H9 (cell line): ENCODE data around the gene SRPX. TPM values are rescaled to one million over a fixed set of nuclear protein-coding genes. Genes with fewer than 3 reads are reported as not detected.

Experiments used
- DNase-seq: peaks from one replicate; pipeline ENCODE4 v3.0.0-alpha.2; 2017
- H2AFZ ChIP-seq: one replicate; pipeline ENCODE4 v1.6.1; 2013; ENCODE audit warnings: mild to moderate bottlenecking, low read length, control low read depth, moderate library complexity
- H2AK5ac ChIP-seq: 2 replicates; pipeline ENCODE4 v1.6.1; 2013; ENCODE audit warnings: low read length, control low read depth, mixed read lengths; ENCODE audit not compliant: insufficient read length
- H2BK120ac ChIP-seq: one replicate; pipeline ENCODE4 v1.6.1; 2013; ENCODE audit warnings: low read depth, mild to moderate bottlenecking, low read length, control low read depth, inconsistent platforms; ENCODE audit not compliant: poor library complexity, severe bottlenecking
- H2BK12ac ChIP-seq: 2 replicates; pipeline ENCODE4 v1.6.1; 2013; ENCODE audit warnings: low read length, control low read depth, mixed read lengths, low read depth; ENCODE audit not compliant: insufficient read length
- H2BK15ac ChIP-seq: 2 replicates; pipeline ENCODE4 v1.6.1; 2013; ENCODE audit warnings: low read depth, low read length, control low read depth
- H2BK20ac ChIP-seq: one replicate; pipeline ENCODE4 v1.6.1; 2013; ENCODE audit warnings: low read depth, mild to moderate bottlenecking, low read length, control low read depth, inconsistent platforms; ENCODE audit not compliant: poor library complexity, severe bottlenecking
- H2BK5ac ChIP-seq: 2 replicates; pipeline ENCODE4 v1.6.1; 2013; ENCODE audit warnings: low read length, control low read depth, mixed read lengths; ENCODE audit not compliant: insufficient read length
- H3K14ac ChIP-seq: 2 replicates; pipeline ENCODE4 v1.6.1; 2013; ENCODE audit warnings: low read length, control low read depth; ENCODE audit not compliant: insufficient read depth
- H3K18ac ChIP-seq: 2 replicates; pipeline ENCODE4 v1.6.1; 2013; ENCODE audit warnings: low read depth, mild to moderate bottlenecking, mixed read lengths, low read length, control low read depth; ENCODE audit not compliant: insufficient read length
- H3K23ac ChIP-seq: 2 replicates; pipeline ENCODE4 v1.6.1; 2013; ENCODE audit warnings: low read length, control low read depth, mixed read lengths, low read depth; ENCODE audit not compliant: insufficient read length
- H3K23me2 ChIP-seq: 2 replicates; pipeline ENCODE4 v1.6.1; 2013; ENCODE audit warnings: low read depth, mild to moderate bottlenecking, mixed read lengths, low read length, control low read depth; ENCODE audit not compliant: insufficient read length, poor library complexity, severe bottlenecking
- H3K27ac ChIP-seq: 2 replicates; pipeline ENCODE4 v1.5.1; 2013; ENCODE audit warnings: low read length, control low read depth, mixed read lengths, low read depth; ENCODE audit not compliant: insufficient read length
- H3K27me3 ChIP-seq: 2 replicates; pipeline ENCODE4 v1.6.1; 2013; ENCODE audit warnings: low read length, control low read depth, inconsistent platforms; ENCODE audit not compliant: insufficient read depth
- H3K4ac ChIP-seq: 2 replicates; pipeline ENCODE4 v1.6.1; 2013; ENCODE audit warnings: low read depth, mild to moderate bottlenecking, control low read depth, inconsistent platforms, low read length, moderate library complexity
- H3K4me1 ChIP-seq: 2 replicates; pipeline ENCODE4 v1.6.1; 2013; ENCODE audit warnings: low read length, control low read depth, inconsistent platforms; ENCODE audit not compliant: insufficient read depth
- H3K4me2 ChIP-seq: 2 replicates; pipeline ENCODE4 v1.6.1; 2013; ENCODE audit warnings: low read length, control low read depth, mixed read lengths; ENCODE audit not compliant: insufficient read length, insufficient read depth
- H3K56ac ChIP-seq: 2 replicates; pipeline ENCODE4 v1.6.1; 2013; ENCODE audit warnings: low read depth, mild to moderate bottlenecking, mixed read lengths, low read length, control low read depth; ENCODE audit not compliant: insufficient read length
- H3K79me1 ChIP-seq: 2 replicates; pipeline ENCODE4 v1.6.1; 2013; ENCODE audit warnings: low read depth, mild to moderate bottlenecking, moderate library complexity, low read length, control low read depth, inconsistent platforms; ENCODE audit not compliant: insufficient read depth, poor library complexity, severe bottlenecking
- H3K79me2 ChIP-seq: 2 replicates; pipeline ENCODE4 v1.6.1; 2013; ENCODE audit warnings: low read length, control low read depth, inconsistent platforms; ENCODE audit not compliant: insufficient read depth
- H3K9ac ChIP-seq: 2 replicates; pipeline ENCODE4 v1.6.1; 2013; ENCODE audit warnings: low read length, control low read depth, mixed read lengths; ENCODE audit not compliant: insufficient read length; ENCODE audit errors: extremely low read depth
- H3K9me3 ChIP-seq: one replicate; pipeline ENCODE4 v1.6.1; 2013; ENCODE audit warnings: low read depth, low read length, inconsistent platforms; ENCODE audit not compliant: control insufficient read depth
- H3T11ph ChIP-seq: one replicate; pipeline ENCODE4 v1.6.1; 2013; ENCODE audit warnings: mild to moderate bottlenecking, low read length, control low read depth, inconsistent platforms
- H4K20me1 ChIP-seq: one replicate; pipeline ENCODE4 v1.6.1; 2013; ENCODE audit not compliant: control insufficient read depth, insufficient read length, insufficient read depth
- H4K5ac ChIP-seq: 2 replicates; pipeline ENCODE4 v1.6.1; 2013; ENCODE audit warnings: low read depth, mild to moderate bottlenecking, mixed read lengths, low read length, control low read depth; ENCODE audit not compliant: insufficient read length
- H4K8ac ChIP-seq: replicated peaks from 2 replicates; pipeline ENCODE4 v1.6.1; 2013; ENCODE audit warnings: low read length, control low read depth, mixed read lengths, low read depth; ENCODE audit not compliant: insufficient read length
- H4K91ac ChIP-seq: 2 replicates; pipeline ENCODE4 v1.6.1; 2013; ENCODE audit warnings: low read depth, mild to moderate bottlenecking, moderate library complexity, mixed read lengths, low read length, control low read depth; ENCODE audit not compliant: insufficient read length
- H3K27ac Mint-ChIP-seq, 3 experiments: 2 replicates in 2 of 3; 3 replicates in 1 of 3; pipeline ENCODE4 v1.8.0; 2020 to 2021; ENCODE audit warnings: mixed read lengths in 3 of 3, mild to moderate bottlenecking in 1 of 3, moderate library complexity in 1 of 3
- H3K27me3 Mint-ChIP-seq: 2 replicates; pipeline ENCODE4 v1.8.0; 2021; ENCODE audit warnings: low read depth, mild to moderate bottlenecking, moderate library complexity, mixed read lengths
- H3K36me3 Mint-ChIP-seq, 3 experiments: 2 replicates in 2 of 3; 3 replicates in 1 of 3; pipeline ENCODE4 v1.8.0; 2020 to 2021; ENCODE audit warnings: low read depth in 3 of 3, mixed read lengths in 3 of 3; ENCODE audit not compliant: insufficient read depth in 1 of 3
- H3K4me1 Mint-ChIP-seq, 2 experiments: 2 replicates each; pipeline ENCODE4 v1.8.0; 2020; ENCODE audit warnings: mixed read lengths in 2 of 2
- H3K4me3 Mint-ChIP-seq, 2 experiments: 2 replicates in 1 of 2; 3 replicates in 1 of 2; pipeline ENCODE4 v1.8.0; 2020 to 2021; ENCODE audit warnings: mild to moderate bottlenecking in 2 of 2, mixed read lengths in 2 of 2, moderate library complexity in 1 of 2
- H3K9me3 Mint-ChIP-seq, 2 experiments: 2 replicates in 1 of 2; 3 replicates in 1 of 2; pipeline ENCODE4 v1.8.0; 2020; ENCODE audit warnings: mild to moderate bottlenecking in 2 of 2, mixed read lengths in 2 of 2, moderate library complexity in 1 of 2
- WGBS: extraction: QIAGEN DNeasy Blood & Tissue Kit; methylation state at CpG from one replicate; pipeline ENCODE4 v1.1.7; 2013; ENCODE audit warnings: missing lambda C conversion rate, low lambda C conversion rate, mixed read lengths; ENCODE audit not compliant: insufficient read length; ENCODE audit errors: extremely low coverage; 5-methylcytosine and 5-hydroxymethylcytosine counted together
- total RNA-seq: library from RNA; stranded (reverse); gene quantifications from 2 replicates; pipeline ENCODE4 v1.2.1, GENCODE V29; 2021
- TF ChIP-seq, protein P1 (sequence below): fragments of 200-600 bp; sonication (generic); conservative IDR thresholded peaks from 3 replicates; pipeline ENCODE4 v1.8.0; 2021; ENCODE audit warnings: antibody characterized with exemption, mild to moderate bottlenecking

The SRPX gene
- total RNA-seq, 1 experiment from 2014 or later: 2.8 TPM

DNA sequence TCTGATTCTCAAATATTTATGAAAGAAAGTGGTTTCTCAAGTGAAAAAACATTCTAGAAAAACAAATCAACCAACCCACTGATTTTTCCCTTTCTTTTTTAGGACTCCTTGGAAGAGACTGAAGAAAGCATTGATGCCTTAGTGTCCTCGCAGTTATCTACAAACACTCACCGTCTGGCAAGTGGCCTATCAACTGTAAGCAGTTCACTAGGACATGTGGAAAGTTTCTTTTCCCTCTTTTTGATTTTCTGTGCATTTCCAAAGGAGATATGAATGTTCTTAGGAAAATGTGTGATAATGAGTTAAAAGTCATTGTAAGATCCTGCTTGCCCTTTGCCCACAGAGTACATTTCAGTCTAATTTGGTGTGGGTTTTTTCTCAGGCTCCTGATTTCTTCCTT is 118.4 kb downstream of the SRPX start:
- Histone ChIP-seq H2BK5ac (no peak overlapping the region), H3T11ph (no peak overlapping the region), H3K9ac (no peak overlapping the region), H4K5ac (no peak overlapping the region), H2BK12ac (no peak overlapping the region), H3K9me3 (no peaks in the 10 kb centered on the region), H4K91ac (no peak overlapping the region), H3K79me1 (no peaks in the 10 kb centered on the region), H3K14ac (no peak overlapping the region), H4K8ac (no peak overlapping the region), H2AK5ac (no peak overlapping the region), H3K56ac (no peak overlapping the region), H4K20me1 (no peaks in the 10 kb centered on the region), H2BK120ac (no peak overlapping the region), H2BK15ac (no peak overlapping the region), H3K4ac (no peak overlapping the region), H3K18ac (no peak overlapping the region), H3K4me2 (no peak overlapping the region), H3K23me2 (no peaks in the 10 kb centered on the region), H2AFZ (no peak overlapping the region), H3K27ac (no peak overlapping the region), H3K79me2 (no peaks in the 10 kb centered on the region), H2BK20ac (no peak overlapping the region), H3K27me3 (no peaks in the 10 kb centered on the region), H3K23ac (no peak overlapping the region), H3K4me1 (no peaks in the 10 kb centered on the region)
- H3K27me3 Mint-ChIP-seq: no peaks in the 10 kb centered on the region
- peaks cover 0 to 3% (median 0%) of the 10 kb centered on the region in 3 experiments; a peak in 2 of 7 replicates for H3K36me3 Mint-ChIP-seq
- peaks cover 3% of the 10 kb centered on the region in 2 experiments; a peak in 2 of 4 replicates for H3K4me1 Mint-ChIP-seq
- H3K9me3 Mint-ChIP-seq: peaks cover 61 to 67% of the 10 kb centered on the region in 2 experiments
- WGBS: no CpG with 5 or more reads among the region's 2 CpGs
- TF ChIP-seq, protein P1, sequence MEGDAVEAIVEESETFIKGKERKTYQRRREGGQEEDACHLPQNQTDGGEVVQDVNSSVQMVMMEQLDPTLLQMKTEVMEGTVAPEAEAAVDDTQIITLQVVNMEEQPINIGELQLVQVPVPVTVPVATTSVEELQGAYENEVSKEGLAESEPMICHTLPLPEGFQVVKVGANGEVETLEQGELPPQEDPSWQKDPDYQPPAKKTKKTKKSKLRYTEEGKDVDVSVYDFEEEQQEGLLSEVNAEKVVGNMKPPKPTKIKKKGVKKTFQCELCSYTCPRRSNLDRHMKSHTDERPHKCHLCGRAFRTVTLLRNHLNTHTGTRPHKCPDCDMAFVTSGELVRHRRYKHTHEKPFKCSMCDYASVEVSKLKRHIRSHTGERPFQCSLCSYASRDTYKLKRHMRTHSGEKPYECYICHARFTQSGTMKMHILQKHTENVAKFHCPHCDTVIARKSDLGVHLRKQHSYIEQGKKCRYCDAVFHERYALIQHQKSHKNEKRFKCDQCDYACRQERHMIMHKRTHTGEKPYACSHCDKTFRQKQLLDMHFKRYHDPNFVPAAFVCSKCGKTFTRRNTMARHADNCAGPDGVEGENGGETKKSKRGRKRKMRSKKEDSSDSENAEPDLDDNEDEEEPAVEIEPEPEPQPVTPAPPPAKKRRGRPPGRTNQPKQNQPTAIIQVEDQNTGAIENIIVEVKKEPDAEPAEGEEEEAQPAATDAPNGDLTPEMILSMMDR: no peak
- no peak overlapping the region for H3K27ac Mint-ChIP-seq
- DNase-seq: no peak
- no peak overlapping the region for H3K4me3 Mint-ChIP-seq
